Gastrocnemius medialis (tissue), 4 donors: ENCODE data around the gene ZMIZ2.

Experiments
- POLR2A ChIP-seq, 2 donors: fragments of 450-650 bp; IDR thresholded peaks; one replicate each; pipeline ENCODE4 v1.6.1; 2017; ENCODE audit warnings: antibody characterized with exemption in 2 of 2, mild to moderate bottlenecking in 2 of 2, moderate library complexity in 2 of 2
- TF ChIP-seq, protein P1 (sequence below), 5 experiments: fragments of 450-650 bp in 3 of 5; fragments of 200-600 bp in 2 of 5; sonication (generic) in 2 of 5; IDR thresholded peaks in 4 of 5; conservative IDR thresholded peaks in 1 of 5; 1 replicate in 4 of 5; 2 replicates in 1 of 5; pipeline ENCODE4 v1.5.1; 2016 to 2019; ENCODE audit warnings: antibody characterized with exemption in 5 of 5, mild to moderate bottlenecking in 3 of 5, moderate library complexity in 3 of 5

DNA sequence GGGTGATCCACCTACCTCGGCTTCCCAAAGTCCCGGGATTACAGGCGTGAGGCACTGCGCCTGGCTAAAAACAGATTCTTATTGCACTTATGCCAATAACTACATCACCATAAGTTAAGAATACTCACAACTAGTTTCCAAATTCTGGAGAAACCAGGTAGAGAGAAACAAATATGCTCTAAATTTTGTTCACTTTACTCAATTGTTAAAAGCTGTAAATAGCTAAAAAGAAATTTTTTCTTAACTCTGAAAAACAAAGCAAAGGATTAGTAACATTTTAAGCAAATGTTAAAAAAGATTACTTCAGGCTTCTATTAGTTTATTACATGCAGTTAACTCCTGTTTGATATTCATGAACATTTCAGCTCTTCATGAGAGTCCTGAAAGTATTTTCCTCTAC lies 28.3 kb upstream of the ZMIZ2 start:
- TF ChIP-seq, protein P1, sequence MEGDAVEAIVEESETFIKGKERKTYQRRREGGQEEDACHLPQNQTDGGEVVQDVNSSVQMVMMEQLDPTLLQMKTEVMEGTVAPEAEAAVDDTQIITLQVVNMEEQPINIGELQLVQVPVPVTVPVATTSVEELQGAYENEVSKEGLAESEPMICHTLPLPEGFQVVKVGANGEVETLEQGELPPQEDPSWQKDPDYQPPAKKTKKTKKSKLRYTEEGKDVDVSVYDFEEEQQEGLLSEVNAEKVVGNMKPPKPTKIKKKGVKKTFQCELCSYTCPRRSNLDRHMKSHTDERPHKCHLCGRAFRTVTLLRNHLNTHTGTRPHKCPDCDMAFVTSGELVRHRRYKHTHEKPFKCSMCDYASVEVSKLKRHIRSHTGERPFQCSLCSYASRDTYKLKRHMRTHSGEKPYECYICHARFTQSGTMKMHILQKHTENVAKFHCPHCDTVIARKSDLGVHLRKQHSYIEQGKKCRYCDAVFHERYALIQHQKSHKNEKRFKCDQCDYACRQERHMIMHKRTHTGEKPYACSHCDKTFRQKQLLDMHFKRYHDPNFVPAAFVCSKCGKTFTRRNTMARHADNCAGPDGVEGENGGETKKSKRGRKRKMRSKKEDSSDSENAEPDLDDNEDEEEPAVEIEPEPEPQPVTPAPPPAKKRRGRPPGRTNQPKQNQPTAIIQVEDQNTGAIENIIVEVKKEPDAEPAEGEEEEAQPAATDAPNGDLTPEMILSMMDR (IDR thresholded peaks at IDR 0.05 in 4 of 5, conservative IDR thresholded peaks at IDR 0.05 in 1 of 5), result no peak
- TF ChIP-seq POLR2A (IDR thresholded peaks at IDR 0.05), result no peak
